ENCODE measurements around the gene ALS2CL.

The ALS2CL gene

GRCh38 chr3:46715507-46716175 is 22.2 kb upstream of the ALS2CL start:
- DNase-seq (ENCODE audit: extremely low read depth, low read depth) = no peak
- no peak overlapping the region for H3K4me3 ChIP-seq (replicated peaks; ENCODE audit: low read depth, low read length)
- no peak for TF ChIP-seq CTCF (IDR thresholded peaks at IDR 0.05; ENCODE audit: low read depth, low read length, missing control alignments)

GRCh38 chr3:46714728-46715506 is 21.4 kb upstream of the ALS2CL start:
- no peak for TF ChIP-seq CTCF (IDR thresholded peaks at IDR 0.05; ENCODE audit: low read depth, low read length, missing control alignments)

GRCh38 chr3:46713898-46714552 is 20.5 kb upstream of the ALS2CL start:
- no peak for DNase-seq (ENCODE audit: extremely low read depth, low read depth)
- no peak for TF ChIP-seq CTCF (IDR thresholded peaks at IDR 0.05; ENCODE audit: low read depth, low read length, missing control alignments)
- no peak overlapping the region for H3K4me3 ChIP-seq (replicated peaks; ENCODE audit: low read depth, low read length)

More at GRCh38 chr3:46714728-46715506, 21.4 kb upstream of the ALS2CL start:
- no peak for DNase-seq (ENCODE audit: extremely low read depth, low read depth)
- H3K4me3 ChIP-seq (replicated peaks; ENCODE audit: low read depth, low read length) = no peak overlapping the region

GRCh38 chr3:46713050-46713897 is 19.8 kb upstream of the ALS2CL start:
- H3K4me3 ChIP-seq (replicated peaks; ENCODE audit: low read depth, low read length) = no peak overlapping the region
- no peak for DNase-seq (ENCODE audit: extremely low read depth, low read depth)
- TF ChIP-seq CTCF (IDR thresholded peaks at IDR 0.05; ENCODE audit: low read depth, low read length, missing control alignments) = no peak

- TF ChIP-seq CTCF (IDR thresholded peaks at IDR 0.05; ENCODE audit: low read depth, low read length, missing control alignments) = no peak
- no peak for DNase-seq (ENCODE audit: extremely low read depth, low read depth)
- no peak overlapping the region for H3K4me3 ChIP-seq (replicated peaks; ENCODE audit: low read depth, low read length)
Observed at GRCh38 chr3:46712191-46713049, 18.9 kb upstream of the ALS2CL start.

Data from HFF-Myc (cell line).